Medulla oblongata (tissue), 1 donor: ENCODE data around the gene GRM8.

Experiments
- DNase-seq: peaks from one replicate; pipeline ENCODE4 v3.0.0-alpha.2; 2015; ENCODE audit errors: extremely low spot score

The GRM8 gene

DNA sequence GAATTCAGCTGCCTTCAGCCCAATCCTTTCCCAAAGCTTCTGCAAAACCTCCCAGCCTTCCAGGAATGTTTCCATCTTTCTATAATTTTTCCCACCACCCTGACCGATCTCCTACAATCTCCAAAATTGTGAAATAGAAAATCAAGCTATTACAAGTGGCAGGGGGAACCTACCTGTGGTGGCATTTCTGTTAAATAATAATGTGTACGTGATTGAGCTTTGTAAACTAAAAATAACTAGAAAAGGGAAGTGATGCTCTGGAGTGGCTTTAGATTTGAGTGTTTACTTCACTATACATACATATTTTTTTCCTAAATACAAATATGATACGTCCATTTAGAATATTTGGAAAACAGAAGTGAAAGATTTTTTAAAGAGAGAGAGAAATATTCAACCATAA, 593.6 kb downstream of the GRM8 start:
- DNase-seq: no peak

DNA sequence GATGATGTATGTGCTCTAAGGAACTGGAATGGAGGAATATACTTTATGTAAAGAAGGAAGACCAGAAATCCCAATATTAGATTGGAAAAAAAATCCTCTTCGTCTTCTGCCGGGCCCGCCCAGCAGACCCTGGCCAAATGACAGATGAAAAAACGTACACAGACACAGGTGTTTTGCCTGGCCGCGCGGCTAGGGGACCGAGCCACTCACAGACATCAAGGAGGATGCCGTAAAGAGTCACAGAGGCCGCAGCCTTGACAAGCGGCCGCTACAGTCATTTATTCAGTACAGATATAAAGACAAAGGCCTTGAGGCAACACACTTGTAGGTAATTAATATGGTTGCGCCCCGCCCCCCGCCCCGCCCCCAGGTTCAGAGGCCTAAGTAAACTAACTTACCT, 594.1 kb downstream of the GRM8 start:
- DNase-seq: no peak

DNA sequence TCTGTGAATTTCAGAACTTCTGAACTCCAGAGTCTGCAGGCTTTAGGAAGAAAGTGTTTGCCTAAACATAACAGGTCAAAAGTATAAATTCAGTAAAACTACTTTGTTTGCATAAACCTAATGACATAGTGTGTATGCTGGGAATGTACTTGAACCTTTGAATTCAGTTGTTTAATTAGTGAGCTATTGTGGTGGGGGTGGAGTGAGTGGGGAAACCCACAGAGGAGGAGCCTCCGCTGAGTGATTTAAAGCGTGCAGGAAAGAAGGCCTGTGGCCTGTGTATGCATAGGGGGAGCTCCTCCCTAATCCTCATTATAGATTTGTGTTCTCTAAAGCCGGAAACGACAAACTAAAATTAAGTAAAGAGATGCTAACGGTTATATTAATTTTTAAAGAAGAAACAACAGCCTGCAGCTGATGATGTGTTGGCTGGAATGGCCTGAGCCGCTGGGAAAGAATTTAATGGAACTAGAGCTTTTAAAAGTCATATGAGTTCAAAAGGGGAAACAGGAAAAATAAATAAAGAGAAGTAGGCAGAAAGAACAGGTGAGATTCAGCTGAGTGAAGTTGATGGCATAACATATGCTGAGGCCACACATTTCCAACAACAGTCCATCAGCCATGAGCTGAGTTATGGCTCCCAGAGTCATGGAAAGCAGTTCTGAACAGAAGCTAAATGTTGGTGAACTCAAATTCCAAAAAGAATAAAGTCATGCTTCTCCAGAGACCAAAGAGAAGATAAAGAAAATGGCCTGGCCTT, 595.0 kb downstream of the GRM8 start:
- no peak for DNase-seq

DNA sequence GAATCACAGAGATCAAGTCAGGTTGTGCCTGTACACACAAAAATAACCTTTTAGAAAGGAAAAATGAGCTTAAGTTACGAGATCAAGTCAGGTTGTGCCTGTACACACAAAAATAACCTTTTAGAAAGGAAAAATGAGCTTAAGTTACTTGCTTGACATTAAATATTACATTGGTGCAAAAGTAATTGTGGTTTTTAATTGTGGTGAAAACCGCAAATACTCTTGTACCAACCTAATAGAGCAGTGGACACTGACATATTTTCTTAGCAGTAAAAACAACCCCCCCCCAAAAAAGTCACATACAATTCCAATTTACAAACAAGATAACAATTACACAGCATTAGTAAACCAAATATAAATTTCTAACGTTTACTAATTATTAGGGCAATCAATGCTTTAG, 595.6 kb downstream of the GRM8 start:
- no peak for DNase-seq

DNA sequence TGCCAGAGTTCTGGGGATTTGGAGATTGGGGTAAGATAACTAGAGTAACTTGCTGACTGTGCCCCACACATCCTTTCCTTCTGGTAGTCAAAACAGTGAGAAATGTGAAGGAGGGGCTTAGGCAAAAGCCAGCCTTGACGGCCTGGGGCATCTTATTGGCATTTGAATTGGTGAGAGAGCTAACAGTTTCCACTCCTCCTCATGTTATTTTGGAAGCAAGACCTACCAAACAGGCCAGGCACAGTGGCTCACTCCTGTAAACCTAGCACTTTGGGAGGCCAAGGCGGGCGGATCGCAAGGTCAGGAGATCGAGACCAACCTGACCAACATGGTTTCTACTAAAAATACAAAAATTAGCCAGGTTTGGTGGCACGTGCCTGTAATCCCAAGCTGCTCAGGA, 596.6 kb downstream of the GRM8 start:
- DNase-seq: no peak

DNA sequence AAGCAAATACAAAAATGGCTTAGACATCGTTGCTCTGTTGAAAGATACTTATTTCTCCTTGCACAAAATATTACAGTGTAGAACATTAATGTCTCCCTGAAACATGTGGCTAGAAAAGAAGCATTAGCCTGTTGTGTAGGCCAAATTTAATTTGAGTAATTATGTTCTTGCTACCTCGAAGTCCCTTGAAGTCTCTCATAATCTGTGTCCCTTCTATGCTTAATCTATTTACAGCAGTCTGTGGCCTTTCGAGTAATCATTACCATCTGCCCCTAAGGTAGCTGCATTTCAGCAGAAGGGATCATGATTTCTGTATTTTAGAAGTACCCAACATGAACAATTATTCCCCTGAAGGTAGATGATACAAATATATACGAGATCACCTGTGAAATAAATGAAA, 615.2 kb downstream of the GRM8 start:
- DNase-seq: no peak

DNA sequence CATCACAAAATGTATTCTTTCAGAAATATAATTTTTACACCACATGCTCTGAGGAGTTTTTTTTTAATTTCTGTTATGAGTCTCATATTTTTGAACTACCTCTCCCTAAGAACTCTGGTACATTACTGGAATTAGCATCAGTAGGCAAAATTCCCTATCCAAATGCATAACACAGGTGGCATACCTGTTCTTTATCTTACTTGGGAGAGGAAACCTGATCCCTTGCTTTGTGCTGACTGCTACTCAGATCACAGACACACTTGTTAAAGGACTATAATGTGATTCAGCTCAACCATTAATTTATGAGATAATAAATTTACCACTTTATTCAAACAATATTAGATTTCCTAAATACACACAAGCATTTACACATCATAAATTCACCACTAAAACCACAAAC, 617.2 kb downstream of the GRM8 start:
- DNase-seq: no peak

DNA sequence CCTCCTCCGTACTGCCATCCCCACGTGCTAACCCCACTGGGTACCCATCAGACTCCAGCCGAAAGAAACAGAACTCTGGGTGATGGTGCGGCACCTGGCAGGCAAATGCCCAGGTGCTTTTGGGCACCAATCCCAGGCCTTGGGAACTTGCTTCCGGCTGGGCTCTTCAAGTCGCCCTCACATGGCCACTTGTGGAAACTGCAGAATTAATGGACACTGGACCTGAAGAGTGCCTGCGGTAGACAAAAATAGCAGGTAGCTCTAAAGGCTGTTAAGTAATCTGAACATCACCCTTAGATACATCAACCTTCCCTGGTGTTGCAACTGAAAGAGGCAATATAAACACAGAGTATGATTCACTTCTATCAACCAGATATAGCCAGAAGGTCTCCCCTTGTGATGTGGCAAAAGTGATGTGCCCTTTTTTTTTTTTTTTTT, 644.4 kb downstream of the GRM8 start:
- no peak for DNase-seq

DNA sequence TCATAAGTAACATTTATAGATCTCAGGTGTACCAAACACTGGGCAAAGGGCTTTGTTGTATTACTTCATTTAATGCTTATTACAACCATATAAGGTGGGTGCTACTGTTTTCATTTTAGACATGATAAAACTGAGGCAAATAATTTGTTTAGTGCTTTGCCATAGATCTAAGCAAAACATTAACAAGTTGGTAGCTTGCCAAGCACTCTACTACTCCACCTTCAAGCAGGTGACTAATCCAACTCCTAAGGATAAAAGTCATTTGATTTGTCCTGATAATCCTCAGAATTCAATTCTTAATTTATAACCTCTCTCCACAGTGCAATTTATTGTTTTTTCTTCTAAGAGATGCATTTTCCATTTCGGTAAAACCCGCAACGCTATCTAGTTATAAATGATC, 646.4 kb downstream of the GRM8 start:
- DNase-seq: no peak

DNA sequence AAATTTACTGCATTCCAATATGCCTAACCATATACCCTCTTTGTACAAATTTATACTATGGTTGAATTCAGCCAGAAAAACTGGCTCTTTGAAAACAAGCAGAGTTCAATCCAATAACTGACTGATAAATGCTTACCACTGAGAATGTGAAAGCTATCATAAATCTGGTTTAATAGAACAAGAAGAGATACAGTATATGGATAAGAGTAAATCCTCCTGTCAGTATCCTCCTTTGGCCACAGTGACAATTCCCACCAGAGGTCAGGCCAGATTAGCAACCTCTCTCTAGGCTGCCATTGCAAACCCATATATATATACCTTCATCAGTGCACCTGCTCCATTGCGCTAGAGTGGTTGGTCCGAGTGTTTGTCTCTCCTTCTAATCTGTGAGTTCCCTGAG, 647.2 kb downstream of the GRM8 start:
- no peak for DNase-seq

DNA sequence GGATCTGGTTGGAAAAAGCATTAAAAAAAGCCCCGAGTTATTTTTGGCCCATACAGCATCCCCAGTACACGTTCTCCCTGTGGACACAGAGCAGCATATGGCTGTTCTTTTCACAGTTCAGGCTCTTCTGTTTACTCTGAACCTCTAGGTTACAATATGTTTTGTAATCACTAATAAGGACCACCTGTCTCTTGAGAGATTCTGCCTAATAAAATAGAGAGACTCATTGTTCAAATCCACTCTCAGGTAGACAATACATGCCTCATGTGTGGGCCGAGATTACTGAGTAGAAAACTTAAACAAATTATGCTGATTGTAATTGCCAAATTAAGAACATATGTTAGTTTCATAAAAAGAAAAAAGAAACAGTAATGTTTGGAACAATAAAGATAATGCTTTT, 647.7 kb downstream of the GRM8 start:
- DNase-seq: no peak

DNA sequence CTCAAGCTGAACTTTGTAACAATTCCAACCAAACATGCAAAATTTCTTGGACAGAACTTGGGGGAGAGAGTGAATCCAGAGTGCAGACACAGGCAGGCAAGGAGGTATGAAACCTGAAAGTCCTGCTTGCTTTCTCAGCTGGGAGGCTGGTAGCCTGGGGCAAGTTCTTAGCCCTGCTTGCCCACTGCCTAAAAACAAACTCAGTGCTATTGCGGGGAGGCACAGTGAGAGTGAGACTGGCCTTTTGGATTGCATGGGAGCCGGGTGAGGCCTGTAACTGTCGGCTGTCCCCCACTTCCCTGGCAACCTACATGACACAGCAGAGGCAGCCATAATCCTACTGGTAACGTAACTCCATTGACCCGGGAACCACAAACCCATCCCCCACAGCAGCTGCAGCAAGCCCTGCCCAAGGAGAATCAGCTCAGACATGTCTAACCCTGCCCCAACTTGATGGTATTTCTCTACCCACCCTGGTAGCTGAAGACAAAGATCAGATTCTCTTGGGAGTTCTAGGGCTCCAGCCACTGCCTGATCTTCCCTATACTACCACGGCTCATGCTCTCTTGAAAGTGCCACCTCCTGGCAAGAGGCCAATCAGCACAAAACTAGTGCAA, 663.6 kb downstream of the GRM8 start:
- DNase-seq: no peak

DNA sequence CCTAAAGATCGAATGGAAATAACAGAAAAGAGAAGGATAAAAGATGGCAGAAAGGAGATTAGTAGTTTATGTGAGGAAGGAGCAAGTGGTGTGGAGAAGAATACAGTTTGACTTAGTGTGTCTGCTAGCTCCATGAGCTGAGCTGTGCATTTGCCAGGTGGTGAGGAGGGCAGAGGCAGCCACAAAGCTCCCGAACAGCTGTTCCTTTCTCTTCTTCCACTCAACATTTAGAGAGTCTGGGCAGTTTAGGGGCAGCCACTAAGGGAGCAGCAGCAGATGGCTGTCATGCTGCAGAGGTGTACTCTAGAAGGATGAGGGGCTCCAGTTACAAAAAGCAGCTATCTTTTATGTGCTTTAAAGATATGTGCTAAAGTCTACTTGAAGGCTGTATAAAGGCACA, 674.4 kb downstream of the GRM8 start:
- DNase-seq: no peak

DNA sequence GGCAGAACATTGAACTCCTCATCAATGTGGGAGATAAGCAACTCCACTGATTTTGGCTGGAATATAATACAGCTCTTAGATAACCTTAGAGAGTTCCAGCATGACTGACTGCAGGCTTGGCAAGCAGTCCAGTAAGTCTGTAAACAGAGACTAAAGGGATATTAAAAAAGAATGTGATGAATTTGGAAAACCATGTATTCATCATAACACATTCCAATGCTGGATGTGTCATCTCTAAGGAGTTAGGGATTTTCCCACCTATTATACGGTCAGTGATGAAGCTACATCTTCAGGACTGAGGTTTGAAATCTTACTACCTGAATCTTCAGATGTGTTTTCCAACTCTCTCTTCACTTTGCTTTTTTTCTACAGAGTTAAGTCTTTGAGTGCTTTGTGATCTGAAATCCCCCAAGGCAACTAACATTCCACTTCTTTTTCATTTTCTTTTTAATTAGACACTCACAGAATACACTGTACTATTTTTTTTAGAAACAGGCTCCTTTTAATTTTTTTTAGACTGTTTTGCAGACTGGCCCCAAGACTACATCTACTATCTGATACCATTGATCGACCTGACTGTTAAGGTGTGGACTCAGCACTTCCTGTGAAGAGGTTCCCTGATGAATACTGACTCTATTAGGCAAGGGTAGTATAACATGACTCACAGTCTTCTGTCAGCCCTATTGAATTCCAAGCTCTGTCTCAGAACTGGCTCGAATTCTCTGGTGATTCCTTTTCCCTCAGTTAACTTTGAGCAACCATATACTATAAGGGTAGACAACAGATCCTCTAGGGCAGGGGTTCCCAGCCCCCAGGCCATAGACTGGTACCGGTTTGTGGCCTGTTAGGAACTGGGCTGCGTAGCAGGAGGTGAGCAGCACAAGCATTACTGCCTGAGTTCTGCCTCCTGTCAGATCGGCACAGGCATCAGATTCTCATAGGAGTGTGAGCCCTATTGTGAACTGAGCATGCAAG, 678.2 kb downstream of the GRM8 start:
- DNase-seq: no peak

DNA sequence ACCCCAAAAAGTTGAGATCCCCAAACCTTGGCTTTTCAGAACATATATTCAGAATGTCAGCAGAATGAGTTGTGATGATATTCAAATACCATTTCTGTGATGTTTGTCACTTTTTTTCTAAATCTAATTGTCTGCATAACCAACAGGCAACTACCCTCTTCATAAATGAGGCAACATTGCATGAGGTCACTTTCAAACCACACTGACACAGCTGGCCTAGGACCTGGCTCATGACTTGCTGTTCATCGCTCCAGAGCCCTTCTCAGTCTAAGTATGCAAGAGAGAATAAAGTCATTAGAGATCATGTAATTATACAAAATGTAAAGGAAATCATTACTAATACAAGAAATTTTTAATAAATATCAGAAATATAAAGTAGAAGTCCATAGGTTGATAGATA, 681.9 kb downstream of the GRM8 start:
- no peak for DNase-seq

DNA sequence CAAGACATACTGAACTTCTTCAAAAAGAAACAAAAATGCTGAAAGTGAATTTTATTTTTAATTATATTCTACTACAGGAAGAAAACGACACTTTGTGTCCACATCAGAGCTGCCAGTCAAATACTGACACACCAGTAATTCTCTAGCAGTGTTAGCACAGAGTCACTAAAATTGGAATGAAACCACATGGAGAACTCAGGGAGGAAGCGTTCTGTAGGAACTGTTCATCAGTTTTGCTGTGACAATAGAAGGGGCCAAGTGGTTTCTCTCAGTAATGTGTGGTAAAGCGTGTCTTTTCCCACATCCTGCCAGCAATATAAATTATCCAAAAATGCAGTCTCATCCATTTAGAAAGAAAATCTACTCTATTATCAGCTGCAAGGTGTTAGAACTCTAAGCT, 683.3 kb downstream of the GRM8 start:
- no peak for DNase-seq

DNA sequence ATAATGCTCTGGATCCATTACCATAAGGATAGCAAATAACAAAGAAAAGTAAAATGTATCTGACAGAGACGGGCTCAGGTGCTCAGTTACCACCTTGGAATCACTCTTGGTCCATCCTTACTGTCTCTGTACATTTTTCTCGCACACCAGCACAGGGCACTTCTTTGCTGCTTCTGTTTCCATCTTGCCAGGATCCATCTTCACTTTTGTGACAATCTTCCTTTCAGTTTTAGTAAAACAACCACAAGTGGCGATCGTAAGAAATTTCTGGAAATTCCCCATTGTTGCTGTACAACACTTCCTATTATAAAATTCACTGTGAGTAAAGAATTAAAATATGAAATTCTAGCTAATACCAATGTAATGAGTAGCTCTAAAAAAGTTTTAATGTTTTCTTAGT, 695.5 kb downstream of the GRM8 start:
- no peak for DNase-seq

DNA sequence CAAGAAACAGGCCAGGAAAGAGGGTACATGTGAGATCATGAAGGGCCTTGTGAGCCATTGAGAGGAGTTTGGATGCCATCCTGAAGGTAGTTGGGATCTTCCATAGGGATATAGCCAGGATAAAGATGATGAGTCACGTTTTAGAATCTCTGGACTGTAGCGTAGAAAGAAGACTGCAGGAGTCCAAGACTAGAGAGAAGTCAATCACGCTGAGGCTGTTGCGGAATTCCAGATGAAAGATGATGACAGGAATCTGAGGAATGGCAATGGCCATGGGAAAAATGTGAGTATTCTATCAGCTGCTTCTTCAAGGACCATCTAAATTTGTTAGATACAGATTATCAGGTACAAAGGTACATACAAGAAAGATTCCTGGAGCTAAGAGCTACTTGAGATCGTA, 711.3 kb downstream of the GRM8 start:
- no peak for DNase-seq

DNA sequence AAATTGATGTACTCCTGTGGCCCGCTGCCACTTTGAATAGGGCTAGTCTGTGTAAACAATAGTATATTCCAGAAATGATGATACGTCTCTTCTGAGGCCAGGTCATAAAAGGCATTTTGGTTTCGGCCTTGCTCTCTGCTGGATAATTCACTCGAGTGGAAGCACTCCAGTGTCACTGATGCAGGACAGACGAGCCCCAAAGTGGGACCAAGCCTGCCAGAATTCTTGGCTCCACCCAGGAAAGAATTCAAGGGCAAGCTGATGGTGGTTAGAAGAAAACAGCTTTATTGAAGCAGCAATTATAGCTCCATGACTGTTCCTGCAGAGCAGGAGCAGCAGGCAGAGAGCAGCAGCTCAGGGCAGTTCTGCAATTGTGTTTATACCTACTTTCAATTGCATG, 717.6 kb downstream of the GRM8 start:
- no peak for DNase-seq

DNA sequence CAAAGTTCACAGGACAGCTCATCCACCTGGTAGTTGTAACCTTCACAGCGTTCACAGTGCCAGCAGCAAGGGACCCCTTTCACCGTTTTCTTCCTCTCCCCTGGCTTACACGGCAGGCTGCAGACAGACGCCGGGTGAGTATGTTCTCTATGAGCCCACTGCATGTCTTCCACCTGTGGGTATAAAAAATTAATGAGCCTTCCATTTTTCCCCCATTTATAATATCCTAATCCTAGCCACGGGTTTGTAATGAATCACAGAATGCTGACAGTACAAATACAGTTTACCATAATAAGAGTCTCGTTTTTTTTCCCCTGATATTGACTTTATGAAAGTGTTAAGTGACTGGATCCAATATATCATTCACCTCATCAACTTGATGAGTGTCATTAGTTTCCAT, 719.0 kb downstream of the GRM8 start:
- DNase-seq: no peak

DNA sequence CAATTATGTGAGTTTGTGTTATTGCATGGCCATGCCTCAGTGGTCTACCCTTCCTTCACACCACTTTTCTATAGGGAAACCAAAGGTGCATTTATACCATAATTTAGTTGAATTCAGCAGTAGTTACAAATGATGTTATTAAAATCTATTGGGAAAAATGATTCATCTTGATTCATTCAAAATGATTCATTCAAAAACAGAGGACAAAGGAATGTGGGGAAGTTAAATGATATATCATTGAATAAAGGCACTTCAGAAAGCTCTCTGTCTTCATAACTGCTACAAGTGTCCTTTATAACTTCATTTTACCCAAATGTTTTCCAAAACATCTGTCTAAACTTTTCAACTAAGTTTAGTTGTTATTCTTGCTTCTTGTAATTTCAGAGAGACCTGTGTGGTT, 722.9 kb downstream of the GRM8 start:
- DNase-seq: no peak

DNA sequence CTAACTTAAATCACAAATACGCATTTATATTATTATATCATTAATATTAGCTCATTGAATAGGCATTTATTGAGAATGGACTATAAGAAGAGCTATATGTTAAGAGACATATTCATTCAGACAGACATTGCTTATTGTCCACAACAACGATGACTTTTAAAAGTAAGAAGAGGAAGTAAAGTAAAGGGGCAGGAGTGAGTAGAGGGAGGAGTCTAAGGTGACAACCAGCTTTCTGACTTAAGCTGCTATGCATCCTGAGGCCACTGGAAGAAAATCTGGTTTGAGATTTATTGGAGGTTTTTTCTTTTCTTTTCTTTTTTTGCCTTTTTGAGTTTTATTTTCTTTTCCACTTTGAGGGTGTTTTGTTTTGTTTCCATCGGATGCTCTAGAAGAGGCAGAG, 723.5 kb downstream of the GRM8 start:
- no peak for DNase-seq

DNA sequence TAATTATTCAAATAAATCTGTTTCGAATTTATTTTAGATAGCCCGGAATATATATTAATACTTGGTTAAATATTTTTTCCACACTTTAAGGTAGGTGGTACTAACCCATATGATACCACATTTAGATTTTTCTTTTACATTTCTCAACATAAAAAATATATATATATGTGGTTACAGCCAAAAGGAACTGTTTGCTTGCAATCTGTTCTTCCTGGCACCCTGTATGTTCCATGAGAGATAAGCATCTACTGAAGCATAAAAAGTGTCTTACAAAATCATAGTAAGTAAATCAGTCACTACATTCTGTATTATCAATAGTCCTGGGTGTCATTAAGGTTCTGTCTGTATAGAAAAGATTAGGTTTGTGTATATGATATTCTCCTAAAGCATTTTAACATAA, 726.8 kb downstream of the GRM8 start:
- DNase-seq: no peak
